ENCODE measurements around the gene SEMA3G.

GRCh38 chr3:52441772-52442332, 3.1 kb downstream of the SEMA3G start:
- TF ChIP-seq CTCF (IDR thresholded peaks at IDR 0.05): no peak
- TF ChIP-seq POLR2A (IDR thresholded peaks at IDR 0.05): no peak

All from uterus (tissue), 2 donors.